Hepatocyte (in vitro differentiated cells): ENCODE data around the gene PARD3B. TPM values are rescaled to one million over a fixed set of nuclear protein-coding genes. Genes with fewer than 3 reads are reported as not detected.

Source experiments
- DNase-seq: peaks from one replicate; pipeline ENCODE4 v3.0.0-alpha.2; 2016; ENCODE audit warnings: low spot score
- H2AFZ ChIP-seq: fragments of 200-600 bp; sonication (generic); 2 replicates; pipeline ENCODE4 v1.6.0; 2016; ENCODE audit warnings: antibody characterized with exemption, mild to moderate bottlenecking
- H3K27ac ChIP-seq: fragments of 200-600 bp; sonication (generic); 2 replicates; pipeline ENCODE4 v1.5.1; 2016; ENCODE audit warnings: mild to moderate bottlenecking
- H3K27me3 ChIP-seq: fragments of 200-600 bp; sonication (generic); 2 replicates; pipeline ENCODE4 v1.6.1; 2016
- H3K36me3 ChIP-seq: fragments of 200-600 bp; sonication (generic); replicated peaks from 2 replicates; pipeline ENCODE4 v1.5.1; 2016; ENCODE audit warnings: low read depth; ENCODE audit not compliant: insufficient read depth
- H3K4me1 ChIP-seq: fragments of 200-600 bp; sonication (generic); 2 replicates; pipeline ENCODE4 v1.5.1; 2016; ENCODE audit warnings: mild to moderate bottlenecking, moderate library complexity; ENCODE audit not compliant: insufficient read depth
- H3K4me2 ChIP-seq: fragments of 200-600 bp; sonication (generic); 2 replicates; pipeline ENCODE4 v1.6.0; 2016
- H3K4me3 ChIP-seq: fragments of 200-600 bp; sonication (generic); 2 replicates; pipeline ENCODE4 v1.5.1; 2016; ENCODE audit warnings: mild to moderate bottlenecking
- H3K79me2 ChIP-seq: fragments of 200-600 bp; sonication (generic); 2 replicates; pipeline ENCODE4 v1.6.0; 2017; ENCODE audit warnings: mild to moderate bottlenecking
- H3K9me2 ChIP-seq: fragments of 200-600 bp; sonication (generic); replicated peaks from 2 replicates; pipeline ENCODE4 v1.6.0; 2017; ENCODE audit warnings: mild to moderate bottlenecking; ENCODE audit not compliant: insufficient read depth
- H3K9me3 ChIP-seq: fragments of 200-600 bp; sonication (generic); 2 replicates; pipeline ENCODE4 v1.5.1; 2016; ENCODE audit warnings: low read depth, mild to moderate bottlenecking
- H4K20me1 ChIP-seq: fragments of 200-600 bp; sonication (generic); 2 replicates; pipeline ENCODE4 v1.6.0; 2016; ENCODE audit warnings: mild to moderate bottlenecking; ENCODE audit not compliant: insufficient read depth, poor library complexity, severe bottlenecking
- CTCF ChIP-seq: fragments of 200-600 bp; sonication (generic); IDR thresholded peaks from 2 replicates; pipeline ENCODE4 v1.5.1; 2016; ENCODE audit warnings: antibody characterized with exemption, mild to moderate bottlenecking; ENCODE audit not compliant: poor library complexity
- EZH2 ChIP-seq: fragments of 200-600 bp; sonication (generic); IDR thresholded peaks from 2 replicates; pipeline ENCODE4 v1.6.1; 2016; ENCODE audit warnings: antibody characterized with exemption, mild to moderate bottlenecking, borderline replicate concordance
- EZH2phosphoT487 ChIP-seq: fragments of 200-600 bp; sonication (generic); IDR thresholded peaks from one replicate; pipeline ENCODE4 v1.6.1; 2018; ENCODE audit warnings: antibody characterized with exemption, mild to moderate bottlenecking, low read depth, moderate library complexity; ENCODE audit not compliant: unreplicated experiment, severe bottlenecking
- WGBS: methylation state at CpG from one replicate; pipeline ENCODE4 v1.1.6; 2016; ENCODE audit warnings: low lambda C conversion rate; ENCODE audit errors: missing lambda C conversion rate; 5-methylcytosine and 5-hydroxymethylcytosine counted together
- polyA plus RNA-seq: library from polyadenylated mRNA; unstranded; fragments of >200 nt; fragmentation: Nextera tagmentation; extraction: Ambion mirVana; gene quantifications from 2 replicates; pipeline ENCODE4 v1.2.1, GENCODE V29; 2016
- total RNA-seq: library from RNA; depleted of rRNA; stranded (reverse); fragments of >200 nt; gene quantifications from 2 replicates; pipeline ENCODE4 v1.2.3, GENCODE V29; 2014

The PARD3B gene
- total and polyA plus RNA-seq, 2 experiments from 2014 or later = 11.5 to 21.7 TPM

GRCh38 chr2:205245652-205246051, 700.4 kb downstream of the PARD3B start:
- Histone ChIP-seq H3K79me2 (no peaks in the 10 kb centered on the region), H3K4me3 (no peak overlapping the region), H3K9me2 (no peaks in the 10 kb centered on the region), H4K20me1 (no peaks in the 10 kb centered on the region), H2AFZ (no peak overlapping the region), H3K27me3 (no peaks in the 10 kb centered on the region), H3K27ac (no peak overlapping the region), H3K4me2 (no peak overlapping the region), H3K36me3 (no peaks in the 10 kb centered on the region), H3K4me1 (no peaks in the 10 kb centered on the region), H3K9me3 (no peaks in the 10 kb centered on the region)
- WGBS = 71% methylated on average over 2 of the region's 2 CpGs
- DNase-seq = no peak
- no peak for TF ChIP-seq CTCF
- no peak for TF ChIP-seq EZH2

GRCh38 chr2:205259121-205259520, 713.8 kb downstream of the PARD3B start:
- WGBS = 80% methylated on average over 2 of the region's 2 CpGs
- H3K9me3 ChIP-seq = no peaks in the 10 kb centered on the region
- no peaks in the 10 kb centered on the region for H3K79me2 ChIP-seq
- no peak for DNase-seq
- H3K9me2 ChIP-seq = no peaks in the 10 kb centered on the region
- H3K4me2 ChIP-seq = no peak overlapping the region
- no peaks in the 10 kb centered on the region for H3K4me1 ChIP-seq
- no peaks in the 10 kb centered on the region for H4K20me1 ChIP-seq
- TF ChIP-seq CTCF (no peak), EZH2phosphoT487 (no peak), EZH2 (no peak)
- no peak overlapping the region for H2AFZ ChIP-seq
- no peaks in the 10 kb centered on the region for H3K27me3 ChIP-seq
- no peak overlapping the region for H3K4me3 ChIP-seq
- H3K36me3 ChIP-seq = no peaks in the 10 kb centered on the region
- H3K27ac ChIP-seq = no peak overlapping the region

- Histone ChIP-seq H3K4me1 (no peaks in the 10 kb centered on the region), H3K4me2 (no peak overlapping the region), H3K9me3 (no peaks in the 10 kb centered on the region), H2AFZ (no peak overlapping the region), H3K9me2 (no peaks in the 10 kb centered on the region), H3K36me3 (no peaks in the 10 kb centered on the region), H4K20me1 (no peaks in the 10 kb centered on the region), H3K4me3 (no peak overlapping the region), H3K27me3 (no peaks in the 10 kb centered on the region), H3K27ac (peak overlapping the region; percentile 32), H3K79me2 (no peaks in the 10 kb centered on the region)
- 56% methylated on average over 1 of the region's 1 CpG for WGBS
- no peak for TF ChIP-seq CTCF
- no peak for TF ChIP-seq EZH2phosphoT487
- no peak for TF ChIP-seq EZH2
- DNase-seq = no peak
These were observed 716.3 kb downstream of the PARD3B start for GRCh38 chr2:205261516-205262020.

- Histone ChIP-seq H3K27me3 (no peaks in the 10 kb centered on the region), H3K79me2 (no peaks in the 10 kb centered on the region), H4K20me1 (no peaks in the 10 kb centered on the region), H3K9me3 (no peaks in the 10 kb centered on the region), H3K4me2 (no peak overlapping the region), H3K36me3 (no peaks in the 10 kb centered on the region), H3K9me2 (no peaks in the 10 kb centered on the region), H3K4me1 (no peaks in the 10 kb centered on the region), H3K4me3 (no peak overlapping the region), H3K27ac (no peak overlapping the region), H2AFZ (no peak overlapping the region)
- 80% methylated on average over 2 of the region's 2 CpGs for WGBS
- no peak for DNase-seq
- TF ChIP-seq EZH2 (no peak), CTCF (no peak), EZH2phosphoT487 (no peak)
These were observed 722.0 kb downstream of the PARD3B start for GRCh38 chr2:205267323-205267722.
